GM12878 (cell line): ENCODE measurements around the gene ELP4.

ENCODE experiments used
- CTCF ChIP-seq, 3 experiments: IDR thresholded peaks in 2 of 3; conservative IDR thresholded peaks in 1 of 3; 2 replicates each; pipeline ENCODE4 v1.5.1; 2011; ENCODE audit warnings: low read depth in 3 of 3, low read length in 3 of 3, mild to moderate bottlenecking in 3 of 3, control low read depth in 2 of 3, moderate library complexity in 2 of 3, inconsistent platforms in 1 of 3, mixed read lengths in 1 of 3; ENCODE audit not compliant: control insufficient read depth in 2 of 3, insufficient read depth in 1 of 3; ENCODE audit errors: extremely low read depth in 1 of 3
- EGR1 ChIP-seq, 2 experiments: IDR thresholded peaks; 1 replicate in 1 of 2; 2 replicates in 1 of 2; pipeline ENCODE4 v1.6.1; 2011 to 2012; ENCODE audit warnings: low read depth in 2 of 2, low read length in 2 of 2, borderline replicate concordance in 1 of 2, mild to moderate bottlenecking in 1 of 2, moderate library complexity in 1 of 2
- ELK1 ChIP-seq: IDR thresholded peaks from 2 replicates; pipeline ENCODE4 v1.6.1; 2012; ENCODE audit warnings: low read depth, low read length, improper control_type of control experiment
- HCFC1 ChIP-seq: fragments of 150-350 bp; IDR thresholded peaks from 2 replicates; pipeline ENCODE4 v1.6.1; 2014; ENCODE audit warnings: low read length
- MTA2 ChIP-seq: fragments of 450-650 bp; IDR thresholded peaks from 2 replicates; pipeline ENCODE4 v1.6.1; 2016; ENCODE audit warnings: low read depth, mild to moderate bottlenecking, moderate library complexity
- PBX3 ChIP-seq: IDR thresholded peaks from 2 replicates; pipeline ENCODE4 v1.6.1; 2011; ENCODE audit warnings: mild to moderate bottlenecking, low read depth, low read length, moderate library complexity; ENCODE audit not compliant: insufficient replicate concordance
- USF1 ChIP-seq: IDR thresholded peaks from 2 replicates; pipeline ENCODE4 v1.6.1; 2011; ENCODE audit warnings: borderline replicate concordance, low read depth, mild to moderate bottlenecking, moderate library complexity, mixed read lengths, low read length; ENCODE audit not compliant: insufficient read depth; ENCODE audit errors: extremely low read length
- ZBTB40 ChIP-seq: fragments of 450-650 bp; IDR thresholded peaks from 2 replicates; pipeline ENCODE4 v1.6.1; 2016; ENCODE audit warnings: mild to moderate bottlenecking, moderate library complexity, borderline replicate concordance
- ZNF274 ChIP-seq: IDR thresholded peaks from one replicate; pipeline ENCODE4 v1.8.0; 2011; ENCODE audit not compliant: insufficient read length, insufficient read depth

GRCh38 chr11:31821766-31822165 is 312.2 kb downstream of the ELP4 start:
- TF ChIP-seq PBX3 (no peak), CTCF (IDR thresholded peaks at IDR 0.05 in 2 of 3, conservative IDR thresholded peaks at IDR 0.05 in 1 of 3; ENCODE audit: control insufficient read depth in 2 of 3, extremely low read depth in 1 of 3, insufficient read depth in 1 of 3, low read depth in 3 of 3, low read length in 3 of 3) (no peak), USF1 (no peak), HCFC1 (no peak), ELK1 (no peak), MTA2 (no peak), ZBTB40 (no peak), EGR1 (IDR thresholded peaks at IDR 0.05; ENCODE audit: borderline replicate concordance in 1 of 2, low read depth in 2 of 2, low read length in 2 of 2) (no peak), ZNF274 (no peak)
